GM21515 (cell line): Measurements from ENCODE around the gene SIT1.

ENCODE experiments used
- ATAC-seq: cut with Tn5 transposase; IDR thresholded peaks from one replicate; pipeline ENCODE4 v1.9.1; 2021; ENCODE audit not compliant: unreplicated experiment

The SIT1 gene

DNA sequence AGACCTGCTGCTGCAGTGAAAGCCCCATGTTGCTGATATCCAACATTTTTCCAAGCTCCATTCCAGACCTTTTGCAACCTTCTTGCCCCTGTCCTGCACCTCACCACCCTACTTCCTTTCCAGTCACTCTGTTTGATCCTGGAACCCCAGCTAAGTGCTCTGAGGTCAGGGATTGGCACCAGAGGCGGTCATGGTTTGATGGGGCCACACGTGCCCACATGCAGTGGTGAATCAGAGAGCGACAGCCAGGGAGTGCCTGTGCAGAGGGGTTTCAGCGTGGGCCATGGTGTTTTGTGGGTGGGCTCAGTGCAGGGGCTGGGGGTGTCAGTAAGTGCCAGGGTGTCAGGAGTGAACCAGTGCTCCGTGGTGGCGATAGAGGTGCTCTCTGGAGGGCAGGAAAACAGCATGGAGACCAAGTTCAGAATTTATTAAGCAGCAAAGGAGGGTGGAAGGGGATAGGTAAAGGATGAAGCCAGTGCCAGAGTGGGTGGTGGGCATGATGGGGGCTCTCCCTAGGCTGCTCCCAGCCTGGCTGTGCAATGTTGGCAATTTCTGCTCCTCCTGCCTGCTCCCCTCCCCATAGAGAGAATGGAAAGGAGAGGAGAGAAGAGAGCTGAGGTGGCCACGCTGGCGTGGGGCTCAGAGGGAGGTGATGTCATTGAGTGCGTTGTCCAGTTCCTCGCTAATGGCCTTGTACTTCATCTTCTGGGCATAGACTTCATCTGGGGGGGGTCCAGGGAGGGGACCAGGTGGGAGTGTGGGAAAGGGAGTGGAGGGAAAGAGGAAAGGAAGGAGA lies 32.0 kb upstream of the SIT1 start:
- no peak for ATAC-seq

DNA sequence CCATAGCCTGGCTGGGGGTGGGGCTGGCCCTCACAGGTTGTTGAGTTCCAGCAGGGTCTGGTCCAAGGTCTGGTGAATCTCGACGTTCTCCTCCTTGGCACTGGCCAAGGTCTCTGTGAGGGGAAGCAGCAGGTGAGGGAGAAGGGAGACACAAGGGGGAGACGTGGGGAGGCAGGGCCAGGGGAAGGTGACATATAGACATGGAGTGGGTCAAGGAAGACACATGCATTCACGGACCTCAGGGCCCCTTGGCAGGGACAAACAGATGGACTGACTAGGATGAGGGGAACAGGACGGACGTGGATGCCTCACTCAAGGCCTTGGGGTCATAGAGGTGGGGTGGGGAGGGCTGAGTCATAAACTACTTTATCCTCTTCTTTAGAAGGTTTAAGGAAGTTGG lies 31.3 kb upstream of the SIT1 start:
- no peak for ATAC-seq

GRCh38 chr9:35681341-35682002 lies 30.7 kb upstream of the SIT1 start:
- ATAC-seq, result no peak

DNA sequence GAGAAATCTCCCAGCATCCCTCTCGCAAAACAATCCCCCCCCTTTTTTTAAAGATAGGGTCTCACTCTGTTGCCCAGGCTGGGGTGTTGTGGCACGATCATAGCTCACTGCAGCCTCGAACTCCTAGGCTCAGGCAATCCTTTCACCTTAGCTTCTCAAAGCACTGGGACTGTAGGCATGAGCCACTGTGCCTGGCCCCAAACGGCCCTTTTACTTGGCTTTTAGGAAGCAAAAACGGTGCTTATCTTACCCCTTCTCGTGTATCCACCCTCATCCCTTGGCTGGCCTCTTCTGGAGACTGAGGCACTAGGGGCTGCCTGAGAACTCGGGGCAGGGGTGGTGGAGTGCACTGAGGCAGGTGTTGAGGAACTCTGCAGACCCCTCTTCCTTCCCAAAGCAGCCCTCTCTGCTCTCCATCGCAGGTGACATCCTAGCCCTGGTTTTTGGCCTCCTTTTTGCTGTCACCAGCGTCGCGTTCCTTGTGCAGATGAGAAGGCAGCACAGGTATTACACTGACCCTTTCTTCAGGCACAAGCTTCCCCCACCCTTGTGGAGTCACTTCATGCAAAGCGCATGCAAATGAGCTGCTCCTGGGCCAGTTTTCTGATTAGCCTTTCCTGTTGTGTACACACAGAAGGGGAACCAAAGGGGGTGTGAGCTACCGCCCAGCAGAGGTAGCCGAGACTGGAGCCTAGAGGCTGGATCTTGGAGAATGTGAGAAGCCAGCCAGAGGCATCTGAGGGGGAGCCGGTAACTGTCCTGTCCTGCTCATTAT lies 29.8 kb upstream of the SIT1 start:
- ATAC-seq, result peak; percentile 55

DNA sequence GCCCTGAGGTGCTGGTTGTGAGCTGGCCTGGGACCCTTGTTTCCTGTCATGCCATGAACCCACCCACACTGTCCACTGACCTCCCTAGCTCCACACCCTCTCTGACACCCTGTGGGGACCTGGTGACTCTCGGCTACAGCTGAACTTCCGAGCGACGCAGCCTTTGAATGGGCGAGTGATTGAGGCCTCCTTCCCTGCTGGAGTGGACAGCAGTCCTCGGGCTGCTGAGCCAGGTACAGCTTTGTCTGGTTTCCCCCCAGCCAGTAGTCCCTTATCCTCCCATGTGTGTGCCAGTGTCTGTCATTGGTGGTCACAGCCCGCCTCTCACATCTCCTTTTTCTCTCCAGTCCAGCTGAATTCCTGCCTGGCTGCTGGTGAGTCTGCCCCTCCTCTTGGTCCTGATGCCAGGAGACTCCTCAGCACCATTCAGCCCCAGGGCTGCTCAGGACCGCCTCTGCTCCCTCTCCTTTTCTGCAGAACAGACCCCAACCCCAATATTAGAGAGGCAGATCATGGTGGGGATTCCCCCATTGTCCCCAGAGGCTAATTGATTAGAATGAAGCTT lies 29.1 kb upstream of the SIT1 start:
- no peak for ATAC-seq

DNA sequence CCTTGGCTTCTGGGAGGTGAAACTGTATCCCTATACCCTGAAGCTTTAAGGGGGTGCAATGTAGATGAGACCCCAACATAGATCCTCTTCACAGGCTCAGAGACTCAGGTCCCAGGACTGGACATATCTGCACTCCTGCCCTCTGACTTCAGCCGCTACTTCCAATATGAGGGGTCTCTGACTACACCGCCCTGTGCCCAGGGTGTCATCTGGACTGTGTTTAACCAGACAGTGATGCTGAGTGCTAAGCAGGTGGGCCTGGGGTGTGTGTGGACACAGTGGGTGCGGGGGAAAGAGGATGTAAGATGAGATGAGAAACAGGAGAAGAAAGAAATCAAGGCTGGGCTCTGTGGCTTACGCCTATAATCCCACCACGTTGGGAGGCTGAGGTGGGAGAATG lies 28.4 kb upstream of the SIT1 start:
- ATAC-seq, result no peak

- ATAC-seq, result no peak
Measured at GRCh38 chr9:35675732-35676392, 25.1 kb upstream of the SIT1 start.

- ATAC-seq, result no peak
Measured at GRCh38 chr9:35675204-35675603, 24.5 kb upstream of the SIT1 start.

DNA sequence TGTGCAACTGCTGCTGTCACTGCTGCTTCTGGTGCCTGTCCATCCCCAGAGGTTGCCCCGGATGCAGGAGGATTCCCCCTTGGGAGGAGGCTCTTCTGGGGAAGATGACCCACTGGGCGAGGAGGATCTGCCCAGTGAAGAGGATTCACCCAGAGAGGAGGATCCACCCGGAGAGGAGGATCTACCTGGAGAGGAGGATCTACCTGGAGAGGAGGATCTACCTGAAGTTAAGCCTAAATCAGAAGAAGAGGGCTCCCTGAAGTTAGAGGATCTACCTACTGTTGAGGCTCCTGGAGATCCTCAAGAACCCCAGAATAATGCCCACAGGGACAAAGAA lies 23.3 kb upstream of the SIT1 start:
- ATAC-seq, result no peak

GRCh38 chr9:35673132-35674024 lies 22.6 kb upstream of the SIT1 start, which contains the start of gene CA9:
Gene CA9 (plus strand): TSS chr9:35673928. CDS start chr9:35673960, 32 bp downstream.
- no peak for ATAC-seq

GRCh38 chr9:35669331-35670145 lies 18.8 kb upstream of the SIT1 start:
- no peak for ATAC-seq

- ATAC-seq, result no peak
Measured at GRCh38 chr9:35667939-35668338, 17.2 kb upstream of the SIT1 start.

DNA sequence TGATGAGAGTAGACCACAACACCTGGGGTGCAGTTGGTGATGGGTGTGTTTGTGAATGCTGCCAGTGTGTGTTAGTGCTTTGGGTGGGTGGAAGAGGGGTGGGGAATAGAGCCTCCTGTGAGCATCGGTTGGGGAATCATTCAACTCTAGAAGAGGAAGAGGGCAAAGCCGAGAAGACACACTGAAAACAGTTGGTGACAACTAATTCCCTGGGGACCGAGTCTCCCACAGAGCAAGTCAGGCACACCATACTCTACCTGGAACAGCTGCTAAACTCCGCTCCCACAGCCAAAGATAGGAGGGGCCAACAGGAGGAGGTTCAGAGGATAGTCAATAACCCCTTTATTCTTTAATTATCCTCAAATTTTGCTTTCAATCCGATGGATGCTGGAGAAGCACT lies 15.8 kb upstream of the SIT1 start:
- no peak for ATAC-seq

GRCh38 chr9:35666045-35666444 lies 15.3 kb upstream of the SIT1 start:
- ATAC-seq, result no peak

- no peak for ATAC-seq
Measured at GRCh38 chr9:35665471-35665818, 14.7 kb upstream of the SIT1 start.

GRCh38 chr9:35664531-35665470 lies 14.1 kb upstream of the SIT1 start, which contains the start of gene ARHGEF39:
Gene ARHGEF39 (minus strand): TSS chr9:35665195. CDS start chr9:35665169, 26 bp downstream.
- ATAC-seq, result peak; percentile 61

GRCh38 chr9:35662437-35662836 lies 11.7 kb upstream of the SIT1 start:
- ATAC-seq, result no peak

DNA sequence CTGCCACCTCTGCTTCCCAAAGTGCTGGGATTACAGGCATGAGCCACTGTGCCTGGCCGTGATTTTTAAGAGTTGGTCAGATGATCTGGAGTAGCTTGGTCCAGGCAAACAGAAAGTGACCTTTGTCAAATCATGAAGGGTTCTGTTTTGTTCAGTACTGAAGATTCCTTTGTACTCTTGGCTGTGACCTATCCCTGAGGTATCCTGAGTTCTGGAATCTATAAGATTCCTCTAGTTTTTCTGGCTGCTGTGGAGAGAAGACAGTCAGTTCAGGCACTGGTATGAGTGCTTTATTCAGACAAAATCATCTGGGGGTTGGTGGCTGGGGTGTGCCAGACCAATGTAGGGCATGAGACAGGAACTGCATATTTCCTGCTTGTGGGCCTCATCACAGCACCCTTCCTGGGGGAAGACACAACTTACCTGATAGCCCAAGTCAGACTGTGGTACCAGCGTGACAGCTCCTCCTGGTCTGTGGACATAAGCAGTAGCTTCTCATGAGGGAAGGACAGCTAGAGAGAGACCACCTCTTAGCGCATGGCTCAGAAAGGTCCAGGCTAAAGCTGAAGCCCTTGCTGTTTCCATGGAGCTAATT lies 11.1 kb upstream of the SIT1 start:
- ATAC-seq, result no peak
